NCI-H2196 (cell line): ENCODE results near the gene HOXA7.

Source experiments
- DNase-seq: peaks from one replicate; lab custom pipeline; 2025; ENCODE audit not compliant: unreplicated experiment; lab: John Stamatoyannopoulos, UW

Gene HOXA7

DNA sequence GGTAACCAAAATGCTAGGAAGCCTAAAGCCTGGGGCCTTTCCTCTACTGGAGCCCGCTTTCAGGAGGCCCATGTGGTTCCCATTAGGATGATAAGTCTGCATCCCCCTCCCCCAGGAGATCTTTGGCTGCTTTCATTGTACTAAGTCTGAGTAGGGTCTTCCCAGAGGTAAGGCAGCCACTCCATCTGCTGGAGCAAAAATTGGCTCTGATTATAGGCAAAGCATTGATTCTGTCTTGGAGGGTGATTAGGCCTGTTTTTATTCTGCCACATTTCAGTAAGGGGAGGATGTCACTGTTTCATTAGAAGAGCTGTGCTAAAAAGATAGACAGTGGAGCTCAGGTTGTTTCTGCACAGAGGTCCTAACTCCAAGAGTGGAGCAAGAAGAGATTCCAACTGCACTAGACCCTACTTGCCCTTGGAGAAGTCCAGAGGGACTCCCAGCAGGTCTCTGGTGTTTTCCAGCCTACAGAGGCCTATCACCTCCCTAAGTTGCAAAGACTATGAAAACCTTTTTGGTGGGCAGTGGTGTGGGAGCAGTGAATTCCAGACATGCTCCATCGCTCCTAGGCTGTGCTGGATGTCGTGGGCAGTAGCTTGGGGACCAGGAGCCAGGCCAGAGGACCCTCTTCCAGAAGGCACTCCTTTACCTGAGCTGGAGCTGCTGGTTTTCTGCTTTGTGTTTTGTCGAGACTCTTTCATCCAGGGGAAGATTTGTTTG lies 46.8 kb downstream of the HOXA7 start:
- no peak for DNase-seq

DNA sequence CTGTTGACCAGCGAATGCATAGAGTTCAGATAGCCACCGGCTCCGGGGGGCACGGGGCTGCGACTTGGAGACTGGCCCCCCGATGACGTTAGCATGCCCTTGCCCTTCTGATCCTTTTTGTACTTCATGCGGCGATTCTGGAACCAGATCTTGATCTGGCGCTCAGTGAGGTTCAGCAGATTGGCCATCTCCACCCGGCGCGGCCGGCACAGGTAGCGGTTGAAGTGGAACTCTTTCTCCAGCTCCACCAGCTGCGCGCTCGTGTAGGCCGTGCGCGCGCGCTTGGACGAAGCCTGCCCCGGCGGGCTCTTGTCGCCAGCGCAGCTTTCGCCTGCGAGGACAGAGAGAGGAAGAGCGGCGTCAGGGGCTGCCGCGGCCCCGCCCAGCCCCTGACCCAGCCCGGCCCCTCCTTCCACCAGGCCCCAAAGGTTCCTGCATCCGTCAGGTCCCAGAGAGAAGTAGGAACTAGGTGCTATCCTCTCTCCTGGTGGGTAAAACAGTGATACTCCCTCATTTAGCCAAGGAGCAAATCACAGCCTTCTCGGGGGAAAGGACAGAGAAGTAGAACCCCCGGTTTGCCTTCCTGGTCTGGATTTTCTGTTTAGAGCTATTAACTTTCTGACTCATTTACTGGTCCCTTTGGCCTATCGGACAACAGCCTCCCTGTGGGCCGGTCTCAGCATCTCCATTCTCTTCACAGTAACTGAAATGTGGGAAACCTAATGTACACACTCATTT lies 47.9 kb downstream of the HOXA7 start:
- no peak for DNase-seq

DNA sequence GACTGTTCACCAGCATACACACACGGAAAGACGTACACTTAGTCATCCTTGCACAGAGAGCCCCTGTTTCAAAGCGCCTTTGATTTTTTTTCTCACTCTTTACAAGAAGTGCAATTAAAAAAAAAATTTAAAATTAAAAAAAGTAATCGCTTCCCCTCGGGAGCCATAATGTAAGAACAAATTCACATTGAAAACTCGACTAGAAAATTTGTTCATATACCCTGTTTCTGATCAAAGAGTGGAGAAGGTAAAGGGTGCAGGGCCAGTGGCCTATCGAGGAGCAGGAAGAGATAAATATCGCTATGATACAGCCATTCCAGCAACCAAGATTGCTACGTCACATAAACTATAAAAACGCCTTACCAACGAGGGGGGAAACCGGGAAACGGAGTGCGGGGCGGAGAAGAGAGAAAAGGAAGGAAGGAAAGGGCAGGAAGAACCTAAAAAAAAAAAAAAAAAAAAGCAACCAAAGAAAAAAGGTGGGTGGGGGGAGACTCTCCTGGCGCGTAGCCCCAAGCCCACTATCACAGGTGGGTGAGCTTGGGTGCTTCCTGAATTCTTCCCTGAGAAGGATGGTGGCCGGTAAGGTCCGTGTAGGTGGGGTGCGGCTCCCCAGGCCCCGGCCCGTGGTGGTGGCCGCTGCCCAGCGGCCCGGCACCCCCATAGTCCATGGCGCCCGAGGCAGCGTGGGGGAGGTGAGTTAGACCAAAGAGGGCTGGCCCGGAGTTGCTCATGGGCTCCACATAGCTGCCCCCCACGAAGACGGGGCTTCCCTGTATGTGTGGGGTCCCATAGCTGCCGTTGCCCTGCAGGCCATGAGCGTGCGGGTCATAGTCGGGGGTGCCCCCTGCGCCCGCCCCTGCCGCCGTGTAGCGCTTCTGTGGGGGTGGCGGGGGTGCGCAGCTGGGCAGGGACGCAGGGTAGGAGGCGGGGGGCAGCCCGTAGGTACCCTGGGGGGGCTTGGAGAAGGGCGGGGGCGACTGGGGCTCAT lies 48.8 kb downstream of the HOXA7 start:
- DNase-seq = no peak

DNA sequence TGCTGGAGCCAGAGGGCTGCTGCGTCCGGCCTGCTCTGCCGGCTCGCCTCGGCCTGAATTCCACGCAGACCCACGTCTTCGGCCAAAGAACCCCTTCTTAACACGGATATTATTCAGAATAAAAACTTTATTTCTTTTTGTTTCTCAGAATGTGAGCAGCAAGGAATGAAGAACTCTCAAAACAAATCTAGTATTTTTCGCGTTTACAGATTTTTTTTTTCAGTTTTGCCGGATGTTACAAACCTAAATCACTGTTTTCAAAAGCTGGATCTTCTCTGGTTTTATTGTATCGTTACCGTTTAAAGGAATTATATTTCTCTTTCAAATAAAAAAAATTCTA lies 49.6 kb downstream of the HOXA7 start:
- no peak for DNase-seq

DNA sequence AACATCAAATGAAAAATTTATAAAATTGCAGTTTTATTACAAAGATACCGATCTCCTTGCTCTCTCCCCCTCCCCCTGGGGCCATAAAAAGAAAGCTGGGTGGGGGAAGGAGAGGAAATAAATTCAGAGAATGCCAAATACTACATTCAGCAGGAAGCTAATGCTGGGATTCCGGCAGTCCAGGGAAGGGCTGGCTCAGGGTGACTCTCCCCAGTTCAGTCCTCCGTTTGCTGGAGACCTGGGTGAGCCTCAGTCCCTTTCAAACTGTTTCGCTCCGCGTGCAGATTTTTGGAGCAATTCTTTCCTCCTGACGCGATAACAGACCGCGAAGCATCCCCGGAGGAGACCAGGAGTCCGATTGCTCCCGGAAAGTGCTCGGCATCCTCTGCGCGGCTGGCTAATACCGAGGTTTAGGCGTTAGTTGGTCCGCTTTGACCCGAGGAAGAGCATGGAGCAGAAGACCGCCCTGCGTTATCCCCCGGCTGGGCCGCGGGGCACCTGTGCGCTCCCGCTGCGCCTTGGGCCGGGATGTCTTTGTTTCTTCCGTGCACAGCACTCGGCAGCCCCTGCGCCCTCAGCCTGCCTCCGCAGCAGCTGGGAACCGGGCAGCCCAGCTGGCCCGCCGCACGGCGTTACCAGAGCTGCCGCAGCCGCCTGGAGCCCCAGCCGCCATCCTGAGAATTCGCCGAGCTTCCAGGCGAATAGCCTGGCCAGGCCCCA lies 50.1 kb downstream of the HOXA7 start:
- no peak for DNase-seq

DNA sequence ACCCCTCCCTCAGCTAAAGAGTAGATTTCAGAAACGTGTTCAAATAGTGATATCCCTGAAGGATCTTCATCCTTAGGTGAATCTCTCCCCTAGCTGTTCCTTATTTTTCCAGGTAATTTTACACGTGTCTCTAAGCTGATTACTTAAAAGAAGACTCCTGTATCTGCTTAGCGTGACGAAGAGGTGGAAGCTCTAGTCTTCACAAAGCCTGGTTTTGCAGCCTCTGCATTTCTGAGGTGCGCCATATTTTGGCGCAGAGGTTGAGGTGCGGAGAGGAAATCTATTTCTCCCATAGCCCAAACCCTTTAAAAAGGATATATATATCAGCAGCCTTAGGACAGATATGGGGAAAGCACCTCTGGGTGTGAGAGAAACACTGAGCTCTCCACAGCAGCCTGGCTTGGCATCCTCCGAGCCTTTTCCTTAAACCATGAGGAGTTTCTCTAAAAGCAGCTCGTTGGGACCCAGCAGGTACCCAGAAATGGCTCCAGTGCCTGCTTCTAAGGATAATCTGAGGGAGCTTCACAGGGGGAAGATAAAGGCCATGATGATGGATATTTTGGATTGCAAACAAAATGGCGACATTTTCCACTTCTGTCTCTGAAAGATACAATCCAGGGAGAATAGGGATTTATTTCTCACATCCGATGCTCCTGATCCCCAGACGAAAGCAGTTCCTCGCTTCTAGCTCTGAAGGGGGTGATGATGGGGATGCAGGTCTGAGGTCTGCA lies 51.0 kb downstream of the HOXA7 start:
- DNase-seq = no peak

DNA sequence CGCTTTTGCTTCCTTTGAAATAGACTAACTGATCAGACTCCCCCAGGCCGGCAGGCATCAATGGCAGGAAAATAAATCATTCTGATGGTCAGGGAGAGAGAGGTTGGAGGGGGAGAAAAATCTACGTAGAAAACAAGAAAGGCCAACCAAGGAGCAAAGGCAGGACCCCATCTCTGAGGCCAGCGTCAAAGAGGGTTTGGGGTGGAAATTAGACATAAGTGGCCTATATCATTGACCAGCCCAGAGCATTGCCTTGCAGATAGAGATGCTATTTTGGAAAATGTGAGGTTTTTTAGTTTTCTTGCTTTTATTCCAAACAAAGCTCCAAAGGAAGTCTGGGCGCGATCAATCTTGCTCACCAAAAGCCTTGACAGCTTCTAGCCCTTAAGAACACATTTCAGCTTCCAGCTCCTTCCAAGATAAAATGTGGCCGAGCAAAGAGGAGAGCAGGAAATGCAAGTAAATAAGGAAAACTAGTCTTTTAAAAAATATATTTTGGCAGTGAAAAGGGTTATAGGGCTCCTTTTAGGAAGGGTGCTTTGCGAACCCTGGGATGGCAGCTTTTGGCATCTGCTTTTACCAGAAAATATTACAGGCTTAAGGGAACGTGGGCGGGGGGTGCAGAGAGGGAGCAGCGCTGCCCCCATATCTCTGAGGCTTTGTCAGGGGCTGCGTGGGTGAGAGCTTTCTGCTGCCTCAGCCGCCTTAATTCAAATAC lies 52.0 kb downstream of the HOXA7 start:
- DNase-seq = no peak
